GM12878 (cell line): Measurements from ENCODE around the gene PNPLA3. TPM values are rescaled to one million over a fixed set of nuclear protein-coding genes. Genes with fewer than 3 reads are reported as not detected.

ENCODE experiments used
- ATAC-seq: fragments of 200-7000 bp; cut with Tn5 transposase; 3 replicates; pipeline ENCODE4 v1.9.1; 2020; ENCODE audit warnings: mild to moderate bottlenecking, moderate library complexity
- BruUV-seq: library from RNA; stranded (reverse); fragments of 400-500 nt; replicated peaks from 2 replicates; lab custom pipeline; 2021; lab: Mats Ljungman, UMichigan
- CTCF ChIA-PET: fragments of 300-600 bp; sonication (Branson Sonifier 250); formaldehyde crosslinking; extraction: SDS; loops from one replicate; lab custom pipeline; 2021; ENCODE audit warnings: inconsistent platforms; lab: Yijun Ruan, JAX
- POLR2A ChIA-PET: fragments of 350-600 bp; formaldehyde crosslinking; extraction: SDS; loops from one replicate; lab custom pipeline; 2021; ENCODE audit warnings: inconsistent platforms; lab: Charles Lee
- RAD21 ChIA-PET: fragments of 300-600 bp; sonication (Branson Sonifier 250); formaldehyde crosslinking; loops from one replicate; lab custom pipeline; 2023; ENCODE audit warnings: antibody characterized with exemption; ENCODE audit not compliant: unreplicated experiment; lab: Charles Lee
- SMC1A ChIA-PET: fragments of 300-600 bp; sonication (Branson Sonifier 250); formaldehyde crosslinking; loops from one replicate; lab custom pipeline; 2023; ENCODE audit not compliant: unreplicated experiment, uncharacterized antibody; lab: Charles Lee
- DNase-seq: peaks from one replicate; pipeline ENCODE4 v3.0.0-alpha.2; 2011; ENCODE audit warnings: low read depth, low spot score
- FAIRE-seq: peaks from 3 replicates; lab custom pipeline; 2011; peaks lifted over from hg19 to GRCh38; lab: Jason Lieb, UNC
- H2AFZ ChIP-seq: 2 replicates; pipeline ENCODE4 v1.6.0; 2011; ENCODE audit warnings: low read depth, low read length, control low read depth; ENCODE audit not compliant: control insufficient read depth
- H3K27ac ChIP-seq: 2 replicates; pipeline ENCODE4 v1.5.1; 2011; ENCODE audit warnings: control low read depth; ENCODE audit not compliant: control insufficient read depth, insufficient read depth
- H3K27me3 ChIP-seq, 2 experiments: replicated peaks in 1 of 2; 2 replicates each; pipeline versions ENCODE4 v1.6.0 to v1.6.1; 2011; ENCODE audit warnings: low read length in 1 of 2; ENCODE audit not compliant: control insufficient read depth in 2 of 2, insufficient read depth in 2 of 2
- H3K36me3 ChIP-seq, 2 experiments: 2 replicates each; pipeline ENCODE4 v1.5.1; 2011; ENCODE audit warnings: low read length in 1 of 2; ENCODE audit not compliant: control insufficient read depth in 2 of 2, insufficient read depth in 2 of 2
- H3K4me1 ChIP-seq: 2 replicates; pipeline ENCODE4 v1.6.1; 2011; ENCODE audit warnings: mild to moderate bottlenecking, low read length, moderate library complexity, mixed read lengths; ENCODE audit not compliant: control insufficient read depth, insufficient read depth
- H3K4me2 ChIP-seq: 2 replicates; pipeline ENCODE4 v1.6.0; 2011; ENCODE audit warnings: control low read depth; ENCODE audit not compliant: control insufficient read depth, insufficient read depth
- H3K4me3 ChIP-seq: fragments of 200-600 bp; sonication (generic); 2 replicates; pipeline ENCODE4 v1.5.1; 2016
- H3K79me2 ChIP-seq: 2 replicates; pipeline ENCODE4 v1.6.0; 2011; ENCODE audit warnings: low read length; ENCODE audit not compliant: control insufficient read depth, insufficient read depth
- H3K9ac ChIP-seq: 2 replicates; pipeline ENCODE4 v1.8.0; 2011; ENCODE audit warnings: low read length, control low read depth, mixed read lengths; ENCODE audit not compliant: control insufficient read depth, insufficient read depth
- H3K9me3 ChIP-seq: replicated peaks from 3 replicates; pipeline ENCODE4 v1.5.1; 2011; ENCODE audit warnings: mild to moderate bottlenecking, low read length; ENCODE audit not compliant: control insufficient read depth, insufficient read depth
- H4K20me1 ChIP-seq: 2 replicates; pipeline ENCODE4 v1.6.0; 2011; ENCODE audit not compliant: control insufficient read depth, insufficient read depth
- BRCA1 ChIP-seq: IDR thresholded peaks from 2 replicates; pipeline ENCODE4 v1.6.1; 2011; ENCODE audit warnings: low read depth, low read length, improper control_type of control experiment
- CTCF ChIP-seq, 3 experiments: IDR thresholded peaks in 2 of 3; conservative IDR thresholded peaks in 1 of 3; 2 replicates each; pipeline ENCODE4 v1.5.1; 2011; ENCODE audit warnings: low read depth in 3 of 3, low read length in 3 of 3, mild to moderate bottlenecking in 3 of 3, control low read depth in 2 of 3, moderate library complexity in 2 of 3, inconsistent platforms in 1 of 3, mixed read lengths in 1 of 3; ENCODE audit not compliant: control insufficient read depth in 2 of 3, insufficient read depth in 1 of 3; ENCODE audit errors: extremely low read depth in 1 of 3
- EP300 ChIP-seq, 2 experiments: fragments of 150-350 bp in 1 of 2; IDR thresholded peaks; 2 replicates each; pipeline ENCODE4 v1.6.1; 2011 to 2012; ENCODE audit warnings: low read depth in 2 of 2, low read length in 2 of 2, borderline replicate concordance in 1 of 2, improper control_type of control experiment in 1 of 2, inconsistent platforms in 1 of 2; ENCODE audit not compliant: control insufficient read depth in 1 of 2
- IKZF2 ChIP-seq, 2 experiments: fragments of 450-650 bp; IDR thresholded peaks; 2 replicates each; pipeline ENCODE4 v1.6.1; 2017; ENCODE audit warnings: mild to moderate bottlenecking in 2 of 2, moderate library complexity in 2 of 2
- IRF3 ChIP-seq: fragments of 450-650 bp; IDR thresholded peaks from 2 replicates; pipeline ENCODE4 v1.6.1; 2014; ENCODE audit warnings: mild to moderate bottlenecking
- KDM1A ChIP-seq: fragments of 200-600 bp; sonication (generic); IDR thresholded peaks from 2 replicates; pipeline ENCODE4 v1.6.1; 2016; ENCODE audit warnings: borderline replicate concordance
- MTA2 ChIP-seq: fragments of 450-650 bp; IDR thresholded peaks from 2 replicates; pipeline ENCODE4 v1.6.1; 2016; ENCODE audit warnings: low read depth, mild to moderate bottlenecking, moderate library complexity
- NBN ChIP-seq: fragments of 450-650 bp; IDR thresholded peaks from 2 replicates; pipeline ENCODE4 v1.6.1; 2016
- NFYB ChIP-seq: IDR thresholded peaks from 2 replicates; pipeline ENCODE4 v1.6.1; 2011; ENCODE audit warnings: low read depth, mild to moderate bottlenecking, low read length, improper control_type of control experiment, moderate library complexity; ENCODE audit not compliant: insufficient read depth
- RAD51 ChIP-seq: fragments of 450-650 bp; IDR thresholded peaks from 2 replicates; pipeline ENCODE4 v1.6.1; 2016; ENCODE audit warnings: moderate library complexity, mild to moderate bottlenecking, inconsistent platforms
- RB1 ChIP-seq: fragments of 450-650 bp; formaldehyde crosslinking; IDR thresholded peaks from 2 replicates; pipeline ENCODE4 v1.6.1; 2017; ENCODE audit warnings: mild to moderate bottlenecking, borderline replicate concordance
- WGBS: methylation state at CpG from one replicate; pipeline ENCODE4 v1.1.6; 2016; ENCODE audit warnings: low lambda C conversion rate; ENCODE audit not compliant: insufficient replicate concordance, insufficient coverage; ENCODE audit errors: missing lambda C conversion rate; 5-methylcytosine and 5-hydroxymethylcytosine counted together
- in situ Hi-C: fragments of 300-500 bp; cut with MboI; formaldehyde crosslinking; loops from 9 replicates; pipeline ENCODE4 v1.14.3; 2018; ENCODE audit warnings: mixed read lengths
- intact Hi-C: fragments of 100-400 bp; cut with micrococcal nuclease; formaldehyde crosslinking; loops from one replicate; pipeline ENCODE4 v1.14.2; 2022; ENCODE audit not compliant: unreplicated experiment
- polyA plus RNA-seq, 11 experiments: library from polyadenylated mRNA; depleted of rRNA in 4 of 11; unstranded in 6 of 11; stranded (reverse) in 5 of 11; fragments of >200 nt; fragmentation: Nextera tagmentation in 4 of 11; fragmentation: Illumina TruSeq in 1 of 11; extraction: Ambion mirVana in 4 of 11; extraction: Trizol in 1 of 11; gene quantifications; 1 replicate in 1 of 11; 2 replicates in 10 of 11; pipeline versions ENCODE4 v1.2.1 to v1.2.3, GENCODE V29; 2011 to 2016; ENCODE audit warnings: inconsistent platforms in 2 of 11, missing spikeins in 2 of 11, low read depth in 1 of 11
- total RNA-seq, 4 experiments: library from RNA; depleted of rRNA in 3 of 4; stranded (reverse); fragments of >200 nt in 3 of 4; fragmentation: Illumina TruSeq in 1 of 4; extraction: Trizol in 1 of 4; gene quantifications; 2 replicates each; pipeline versions ENCODE4 v1.2.1 to v1.2.3, GENCODE V29; 2013 to 2021

Gene PNPLA3
- total and polyA plus RNA-seq, 10 of the 15 experiments (the other 5 are each of a cell fraction or from before 2014, with no cell fraction given) = 0.05 to 0.08 TPM; not detected in 8

- no peak overlapping the region for H3K4me3 ChIP-seq
- no peaks in the 10 kb centered on the region for H3K9me3 ChIP-seq
- ChIA-PET POLR2A (no interaction called here), SMC1A (no interaction called here), RAD21 (no interaction called here), CTCF (interaction anchor here (1.4 kb wide), 1 partner anchor 13 kb away, joined by 4 read pairs; no protein-coding TSS in a partner anchor)
- no peaks in the 10 kb centered on the region for H3K4me1 ChIP-seq
- in situ Hi-C loops = no loop called here
- no peaks in the 10 kb centered on the region for H3K36me3 ChIP-seq
- no peak overlapping the region for H3K27ac ChIP-seq
- DNase-seq (no peak), FAIRE-seq (no peak), ATAC-seq (no peak)
- H3K4me2 ChIP-seq = no peak overlapping the region
- no peak for TF ChIP-seq RAD51
- no peak for TF ChIP-seq MTA2
- no peak for TF ChIP-seq CTCF (IDR thresholded peaks at IDR 0.05 in 2 of 3, conservative IDR thresholded peaks at IDR 0.05 in 1 of 3; ENCODE audit: control insufficient read depth in 2 of 3, extremely low read depth in 1 of 3, insufficient read depth in 1 of 3, low read depth in 3 of 3, low read length in 3 of 3)
- TF ChIP-seq RB1 = no peak
- TF ChIP-seq BRCA1 = no peak
- TF ChIP-seq NBN = no peak
- no peak for TF ChIP-seq KDM1A
- TF ChIP-seq NFYB = no peak
- TF ChIP-seq EP300 (IDR thresholded peaks at IDR 0.05; ENCODE audit: borderline replicate concordance in 1 of 2, control insufficient read depth in 1 of 2, low read depth in 2 of 2, low read length in 2 of 2) = no peak
- no peak for TF ChIP-seq IRF3
- no peak for TF ChIP-seq IKZF2 (IDR thresholded peaks at IDR 0.05)
- BruUV-seq = no TSS peak
- no peak overlapping the region for H3K9ac ChIP-seq
- 14% methylated on average over 11 of the region's 11 CpGs for WGBS
- intact Hi-C loops = no loop called here
- H4K20me1 ChIP-seq = no peaks in the 10 kb centered on the region; the same call in 1 of the 2 replicates
- no peak overlapping the region for H2AFZ ChIP-seq
- no peaks in the 10 kb centered on the region for H3K79me2 ChIP-seq
- H3K27me3 ChIP-seq = peaks cover 5 to 11% of the 10 kb centered on the region in 2 experiments; a peak in 3 of 4 replicates
Measured at GRCh38 chr22:43895986-43896645, 27.5 kb upstream of the PNPLA3 start.
